Esophagus muscularis mucosa (tissue), 4 donors: Measurements from ENCODE around the gene FAM181A. TPM values are rescaled to one million over a fixed set of nuclear protein-coding genes. Genes with fewer than 3 reads are reported as not detected.

Experiments used
- DNase-seq: peaks from one replicate; pipeline ENCODE4 v3.0.0-alpha.2; 2017; ENCODE audit errors: extremely low spot score
- H3K27ac ChIP-seq, 4 donors: fragments of 200-600 bp; sonication (generic); replicated peaks in 1 of 4; 1 replicate in 3 of 4; 2 replicates in 1 of 4; pipeline ENCODE4 v1.5.1; 2016 to 2019; ENCODE audit warnings: mild to moderate bottlenecking in 1 of 4
- H3K27me3 ChIP-seq, 4 donors: fragments of 200-600 bp; sonication (generic); one replicate each; pipeline versions ENCODE4 v1.5.1 to v1.6.0; 2016 to 2019
- H3K36me3 ChIP-seq, 4 donors: fragments of 200-600 bp; sonication (generic); one replicate each; pipeline ENCODE4 v1.5.1; 2016 to 2019
- H3K4me1 ChIP-seq, 4 donors: fragments of 200-600 bp; sonication (generic); one replicate each; pipeline ENCODE4 v1.5.1; 2016 to 2019
- H3K4me3 ChIP-seq, 4 donors: fragments of 200-600 bp; sonication (generic); 1 replicate in 2 of 4; 2 replicates in 2 of 4; pipeline ENCODE4 v1.5.1; 2016 to 2019; ENCODE audit warnings: mild to moderate bottlenecking in 4 of 4, moderate library complexity in 1 of 4
- H3K9me3 ChIP-seq, 4 donors: fragments of 200-600 bp; sonication (generic); 1 replicate in 3 of 4; 2 replicates in 1 of 4; pipeline ENCODE4 v1.5.1; 2016 to 2019
- CTCF ChIP-seq, 3 experiments: fragments of 200-600 bp in 2 of 3; fragments of 450-650 bp in 1 of 3; sonication (generic) in 2 of 3; IDR thresholded peaks; one replicate each; pipeline ENCODE4 v1.5.1; 2017 to 2019; ENCODE audit warnings: antibody characterized with exemption in 3 of 3, mild to moderate bottlenecking in 2 of 3, moderate library complexity in 1 of 3
- EP300 ChIP-seq: sonication (generic); formaldehyde crosslinking; IDR thresholded peaks from one replicate; pipeline ENCODE4 v1.6.1; 2017; ENCODE audit warnings: antibody characterized with exemption
- POLR2A ChIP-seq: fragments of 450-650 bp; IDR thresholded peaks from one replicate; pipeline ENCODE4 v1.6.1; 2017; ENCODE audit warnings: antibody characterized with exemption, moderate library complexity, mild to moderate bottlenecking, low read depth
- POLR2AphosphoS5 ChIP-seq, 2 donors: sonication (generic); formaldehyde crosslinking; IDR thresholded peaks; one replicate each; pipeline ENCODE4 v1.6.1; 2017; ENCODE audit warnings: antibody characterized with exemption in 2 of 2
- WGBS: methylation state at CpG from one replicate; pipeline ENCODE4 v1.1.5; 2018; 5-methylcytosine and 5-hydroxymethylcytosine counted together
- intact Hi-C: fragments of 100-400 bp; cut with DNase I; formaldehyde crosslinking; loops from one replicate; pipeline ENCODE4 v1.15.1; 2023
- total RNA-seq, 4 donors: library from RNA; depleted of rRNA; stranded (reverse); fragments of >200 nt; gene quantifications; one replicate each; pipeline versions ENCODE4 v1.1.0 to v1.2.1, GENCODE V29; 2016

FAM181A gene
- total RNA-seq, 4 donors from 2014 or later: not detected

GRCh38 chr14:93970585-93970964 lies 43.4 kb downstream of the FAM181A start:
- peaks cover 35 to 90% (median 86%) of the 10 kb centered on the region in 4 donors for H3K4me1 ChIP-seq

GRCh38 chr14:93970965-93971634 lies 44.0 kb downstream of the FAM181A start:
- H3K27ac ChIP-seq: peak overlapping the region; percentile 89 to 95 (median 93)
- TF ChIP-seq POLR2AphosphoS5 (IDR thresholded peaks at IDR 0.05): no peak
- TF ChIP-seq EP300: no peak
- TF ChIP-seq POLR2A: no peak
- no peak for TF ChIP-seq CTCF (IDR thresholded peaks at IDR 0.05)
- peak overlapping the region; percentile 35 to 64 (median 50) for H3K4me3 ChIP-seq
- DNase-seq: no peak
- peaks cover 30 to 87% (median 81%) of the 10 kb centered on the region in 4 donors for H3K4me1 ChIP-seq
- H3K9me3 ChIP-seq: no peaks in the 10 kb centered on the region
- no peaks in the 10 kb centered on the region for H3K36me3 ChIP-seq
- WGBS: 34% methylated on average over 5 of the region's 15 CpGs
- H3K27me3 ChIP-seq: no peaks in the 10 kb centered on the region
- intact Hi-C loops: no loop called here

More at GRCh38 chr14:93970585-93970964, 43.4 kb downstream of the FAM181A start:
- DNase-seq: no peak
- intact Hi-C loops: no loop called here
- no peaks in the 10 kb centered on the region for H3K9me3 ChIP-seq
- no peaks in the 10 kb centered on the region for H3K27me3 ChIP-seq
- H3K27ac ChIP-seq: peak overlapping the region; percentile 89 to 95 (median 93)
- no peak for TF ChIP-seq POLR2A
- TF ChIP-seq POLR2AphosphoS5 (IDR thresholded peaks at IDR 0.05): no peak
- TF ChIP-seq CTCF (IDR thresholded peaks at IDR 0.05): peak; percentile 29 to 42 (median 36)
- TF ChIP-seq EP300: no peak
- H3K4me3 ChIP-seq: peak overlapping the region; percentile 35 to 64 (median 50)
- 42% methylated on average over 4 of the region's 9 CpGs for WGBS
- H3K36me3 ChIP-seq: no peaks in the 10 kb centered on the region

GRCh38 chr14:93971635-93972027 lies 44.5 kb downstream of the FAM181A start:
- no peak for DNase-seq
- intact Hi-C loops: no loop called here
- H3K36me3 ChIP-seq: no peaks in the 10 kb centered on the region
- no peak for TF ChIP-seq POLR2A
- no peak for TF ChIP-seq CTCF (IDR thresholded peaks at IDR 0.05)
- TF ChIP-seq POLR2AphosphoS5 (IDR thresholded peaks at IDR 0.05): no peak
- TF ChIP-seq EP300: no peak
- 39% methylated on average over 3 of the region's 3 CpGs for WGBS
- peaks cover 28 to 86% (median 76%) of the 10 kb centered on the region in 4 donors for H3K4me1 ChIP-seq
- peak overlapping the region; percentile 35 to 64 (median 50) for H3K4me3 ChIP-seq
- no peaks in the 10 kb centered on the region for H3K27me3 ChIP-seq
- peak overlapping the region; percentile 89 to 95 (median 93) for H3K27ac ChIP-seq
- no peaks in the 10 kb centered on the region for H3K9me3 ChIP-seq

GRCh38 chr14:93972618-93973205 lies 45.6 kb downstream of the FAM181A start:
- no peak for DNase-seq
- no peaks in the 10 kb centered on the region for H3K9me3 ChIP-seq
- H3K36me3 ChIP-seq: no peaks in the 10 kb centered on the region
- peaks cover 38 to 87% (median 77%) of the 10 kb centered on the region in 4 donors for H3K4me1 ChIP-seq
- TF ChIP-seq EP300 (no peak), POLR2AphosphoS5 (IDR thresholded peaks at IDR 0.05) (peak in 1 of 2 donors; percentile 32), POLR2A (no peak)
- H3K27ac ChIP-seq: peak overlapping the region; percentile 89 to 95 (median 93)
- WGBS: 45% methylated on average over 2 of the region's 6 CpGs
- H3K4me3 ChIP-seq: peak overlapping the region; percentile 44 to 66 (median 64)
- H3K27me3 ChIP-seq: no peaks in the 10 kb centered on the region
- intact Hi-C loops: no loop called here

- H3K36me3 ChIP-seq: no peaks in the 10 kb centered on the region
- no peaks in the 10 kb centered on the region for H3K9me3 ChIP-seq
- H3K27ac ChIP-seq: peak overlapping the region; percentile 89 to 95 (median 93)
- 41% methylated on average over 6 of the region's 6 CpGs for WGBS
- peak overlapping the region; percentile 44 to 66 (median 64) for H3K4me3 ChIP-seq
- DNase-seq: no peak
- TF ChIP-seq POLR2AphosphoS5 (IDR thresholded peaks at IDR 0.05): peak in 1 of 2 donors; percentile 38
- TF ChIP-seq POLR2A: no peak
- TF ChIP-seq CTCF (IDR thresholded peaks at IDR 0.05): no peak
- TF ChIP-seq EP300: no peak
- H3K27me3 ChIP-seq: no peaks in the 10 kb centered on the region
- peaks cover 43 to 84% (median 76%) of the 10 kb centered on the region in 4 donors for H3K4me1 ChIP-seq
- intact Hi-C loops: no loop called here
Measured at GRCh38 chr14:93973607-93974006, 46.5 kb downstream of the FAM181A start.
